CD4-positive, alpha-beta T cell treated with Interleukin-15 for 1 hour (primary cell): ENCODE data around the gene JUNB.
"Not testable (repeated sequence)": the region's sequence is repeated elsewhere in the genome, so short reads cannot be mapped to it uniquely, and the experiment has no call there.

Source experiments
- DNase-seq: peaks from one replicate; pipeline ENCODE4 v3.0.0-alpha.2; 2020

JUNB gene

DNA sequence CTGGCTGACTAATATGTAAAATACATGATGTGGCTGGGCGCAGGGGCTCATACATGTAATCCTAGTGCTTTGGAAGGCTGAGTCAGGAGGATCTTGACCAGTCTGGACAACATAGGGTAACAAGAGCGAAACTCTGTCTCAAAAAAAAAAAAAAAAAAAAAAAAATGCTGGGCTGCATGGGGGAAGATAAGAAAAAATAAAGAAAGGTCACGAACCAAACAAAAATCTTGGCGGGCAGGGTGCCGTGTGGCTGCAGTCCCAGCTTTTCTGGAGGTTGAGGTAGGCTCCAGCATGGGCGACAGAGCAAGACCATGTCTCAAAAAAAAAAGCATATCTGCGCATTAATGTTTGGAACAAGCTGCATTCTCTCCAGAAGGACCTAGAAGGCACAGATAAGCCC lies 23.8 kb downstream of the JUNB start:
- DNase-seq = no peak

DNA sequence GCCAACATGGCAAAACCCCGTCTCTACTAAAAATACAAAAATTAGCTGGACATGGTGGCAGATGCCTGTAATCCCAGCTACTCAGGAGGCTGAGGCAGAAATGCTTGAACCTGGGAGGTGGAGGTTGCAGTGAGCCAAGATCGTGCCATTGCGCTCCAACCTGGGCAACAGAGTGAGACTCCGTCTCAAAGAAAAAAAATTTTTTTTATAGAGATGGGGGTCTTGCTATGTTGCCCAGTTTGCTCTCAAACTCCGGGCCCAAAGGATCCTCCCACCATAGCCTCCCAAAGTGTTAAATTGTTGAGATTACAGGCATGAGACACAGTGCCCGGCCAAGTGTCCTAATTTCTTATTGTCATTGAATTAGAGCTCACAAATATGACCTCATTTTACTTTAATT lies 25.9 kb downstream of the JUNB start:
- not testable (repeated sequence) for DNase-seq

DNA sequence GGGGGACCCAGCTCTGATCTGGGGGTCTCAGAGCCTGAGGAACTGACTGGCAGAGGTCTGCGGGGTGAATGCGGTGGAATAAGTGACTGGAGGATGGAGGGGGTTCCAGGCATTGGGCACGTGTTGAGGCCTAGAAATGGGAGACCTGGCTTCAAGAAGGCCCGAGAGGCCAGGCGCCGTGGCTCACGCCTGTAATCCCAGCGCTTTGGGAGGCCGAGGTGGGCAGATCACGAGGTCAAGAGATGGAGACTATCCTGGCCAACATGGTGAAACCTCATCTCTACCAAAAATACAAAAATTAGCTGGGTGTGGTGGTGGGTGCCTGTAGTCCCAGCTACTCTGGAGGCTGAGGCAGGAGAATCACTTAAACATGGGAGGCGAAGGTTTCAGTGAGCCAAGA lies 26.5 kb downstream of the JUNB start:
- DNase-seq = not testable (repeated sequence)

DNA sequence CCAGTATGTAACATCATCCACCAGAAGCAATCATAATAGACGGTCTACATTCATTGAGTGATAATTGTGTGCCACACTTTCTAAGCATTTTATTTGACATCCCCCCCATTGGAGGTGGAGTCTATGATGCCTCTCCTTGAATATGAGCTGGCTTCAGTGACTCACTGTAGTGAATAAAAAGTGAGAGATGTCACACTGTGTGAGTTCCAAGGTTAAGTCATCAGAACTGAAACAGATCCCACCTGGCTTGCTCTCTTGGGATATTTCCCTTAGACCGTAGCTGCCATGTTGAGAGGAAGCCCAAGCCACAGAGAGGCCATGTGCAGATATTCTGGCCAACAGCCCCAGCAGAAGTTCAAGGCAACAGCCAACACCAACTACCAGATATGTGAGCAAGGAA lies 30.5 kb downstream of the JUNB start:
- DNase-seq = no peak

DNA sequence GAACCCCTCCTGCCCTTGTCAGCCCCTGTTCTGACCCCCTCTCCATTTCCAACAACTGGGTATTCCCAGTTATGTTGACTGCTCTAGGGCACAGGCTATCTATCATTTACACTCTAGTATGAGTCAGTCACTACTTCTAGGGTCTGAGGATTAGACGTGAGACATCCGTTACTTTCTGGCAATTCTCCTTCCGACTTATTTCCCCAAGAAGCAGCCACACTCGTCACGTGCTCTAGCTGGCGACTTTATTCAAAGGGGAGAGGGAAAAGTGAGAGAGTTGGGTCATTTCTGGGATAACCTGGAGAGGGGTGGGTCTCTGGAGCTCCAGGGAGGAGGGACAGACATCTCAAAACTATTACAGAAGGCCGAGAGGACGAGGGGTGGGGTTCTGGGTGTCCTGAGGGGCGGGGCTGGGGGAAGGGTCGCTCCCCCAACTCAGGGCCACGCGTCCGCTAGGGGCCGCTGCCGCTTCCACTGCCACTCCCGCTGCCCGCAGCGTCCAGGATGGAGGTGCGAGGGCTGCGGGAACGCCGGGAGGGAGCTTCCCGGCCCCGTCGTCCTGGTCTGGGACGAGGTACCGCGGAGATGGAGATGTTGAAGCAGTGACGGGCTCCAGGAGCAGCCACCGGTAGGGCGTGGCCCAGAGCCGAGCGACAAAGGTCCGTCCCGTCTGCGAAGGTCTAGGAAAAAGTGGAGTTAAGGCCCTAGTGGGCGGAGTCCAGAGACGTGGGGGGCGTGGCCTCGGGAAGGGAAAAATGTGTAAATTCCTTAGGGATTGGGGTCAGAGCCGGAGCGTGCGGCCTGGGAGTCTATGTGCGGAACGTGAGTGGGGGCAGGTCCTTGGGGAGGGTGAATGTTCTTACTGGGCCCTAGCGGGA lies 34.2 kb downstream of the JUNB start:
- DNase-seq = no peak

DNA sequence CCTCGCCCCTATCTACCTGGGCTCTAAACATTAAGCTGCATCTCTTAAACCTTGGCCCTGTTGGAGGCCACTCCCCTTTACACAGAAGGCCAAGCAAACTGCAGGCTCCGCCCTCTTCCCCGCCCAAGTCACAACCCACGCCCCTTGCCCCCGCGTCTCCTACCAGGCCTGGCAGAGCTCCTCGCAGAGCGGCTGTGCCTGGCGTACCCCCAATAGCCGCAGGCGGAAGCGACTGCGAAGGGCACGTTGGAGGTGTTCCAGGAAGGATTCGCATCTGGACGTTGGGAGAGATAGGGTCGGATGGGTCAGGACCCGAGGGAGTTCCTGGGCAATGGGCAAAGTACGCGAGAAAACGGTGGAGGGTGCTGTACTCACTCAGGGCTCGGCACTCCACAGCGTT lies 37.2 kb downstream of the JUNB start:
- no peak for DNase-seq

DNA sequence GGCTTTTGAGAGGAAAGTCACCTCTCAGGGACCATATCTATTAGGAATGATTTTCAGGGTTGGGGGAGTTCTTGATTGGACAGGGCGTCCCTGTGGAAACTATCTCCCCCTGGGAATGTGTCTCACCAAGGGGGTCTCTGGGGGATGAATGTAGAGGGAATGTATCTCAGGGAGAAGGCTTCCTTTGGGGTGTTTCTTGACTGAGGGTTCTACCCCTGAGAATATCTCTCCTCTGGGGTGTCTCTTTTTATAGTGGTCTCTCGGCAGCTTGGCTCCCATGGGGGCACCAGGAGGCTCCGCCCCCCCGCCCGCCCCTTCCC lies 42.1 kb downstream of the JUNB start:
- DNase-seq = no peak

DNA sequence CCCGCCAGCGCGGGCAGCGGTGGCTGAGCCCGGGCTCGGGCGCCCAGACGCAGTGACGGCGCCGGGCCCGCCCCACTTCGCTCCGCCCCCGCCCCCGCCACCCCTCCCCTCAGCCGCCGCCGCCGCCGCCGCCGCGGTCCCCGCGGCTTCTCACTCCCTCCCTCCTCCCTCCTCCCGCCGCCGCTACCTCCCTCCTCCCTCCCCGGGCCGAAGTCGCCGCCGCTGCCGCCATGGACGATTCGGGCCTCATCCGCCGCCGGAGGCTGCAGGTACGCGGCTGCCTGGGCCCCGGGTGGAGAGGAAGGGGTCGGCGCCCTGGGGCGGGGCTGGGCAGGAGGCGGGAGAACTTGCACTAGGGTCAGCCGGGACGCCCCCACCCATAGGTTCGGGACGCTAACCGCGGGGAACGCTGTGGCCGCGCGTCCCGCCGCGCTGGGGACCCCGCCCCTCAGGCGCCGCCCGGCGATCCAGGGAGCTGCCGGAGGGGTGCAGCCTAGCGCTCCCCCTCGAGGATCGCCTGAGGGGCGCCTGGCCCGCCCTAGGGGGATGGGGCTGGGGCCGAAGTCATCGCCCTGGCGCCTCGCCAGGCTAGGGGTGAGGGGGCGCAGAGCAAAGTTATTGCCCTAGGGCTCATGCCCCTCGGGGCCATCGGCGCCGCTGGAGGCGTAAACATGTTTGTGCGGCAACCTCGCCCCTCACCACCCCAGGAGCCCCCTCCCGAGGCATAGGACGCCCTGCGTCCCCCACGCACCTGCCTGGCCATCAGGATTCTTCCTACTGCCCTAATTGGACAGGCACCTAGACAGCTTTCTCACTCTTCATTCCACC lies 42.7 kb downstream of the JUNB start:
- DNase-seq = peak; percentile 44

DNA sequence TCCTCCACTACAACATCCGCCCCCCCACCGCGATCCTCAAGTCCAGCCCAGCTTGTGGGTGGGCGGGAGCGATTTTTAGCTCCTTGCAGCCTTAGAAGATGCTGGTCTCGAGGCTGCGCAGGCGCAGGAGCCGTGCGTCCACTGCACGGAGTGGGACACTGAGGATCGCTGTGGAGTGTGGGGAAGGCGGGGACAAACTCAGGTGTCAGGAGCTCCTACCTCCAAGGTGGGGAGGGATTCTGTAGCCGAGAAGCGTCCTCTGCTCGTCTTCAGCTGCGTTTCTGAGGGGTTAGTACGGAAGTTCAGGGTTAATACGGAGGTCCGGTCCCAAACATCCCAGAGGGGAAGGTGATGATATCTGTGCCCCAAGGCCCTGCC lies 43.3 kb downstream of the JUNB start, which contains the start of gene RTBDN:
Gene RTBDN, minus strand, starts transcription at position 14 of the 378 bp plus-strand sequence. CDS start 4,600 bp downstream, outside the sequence.
- no peak for DNase-seq

DNA sequence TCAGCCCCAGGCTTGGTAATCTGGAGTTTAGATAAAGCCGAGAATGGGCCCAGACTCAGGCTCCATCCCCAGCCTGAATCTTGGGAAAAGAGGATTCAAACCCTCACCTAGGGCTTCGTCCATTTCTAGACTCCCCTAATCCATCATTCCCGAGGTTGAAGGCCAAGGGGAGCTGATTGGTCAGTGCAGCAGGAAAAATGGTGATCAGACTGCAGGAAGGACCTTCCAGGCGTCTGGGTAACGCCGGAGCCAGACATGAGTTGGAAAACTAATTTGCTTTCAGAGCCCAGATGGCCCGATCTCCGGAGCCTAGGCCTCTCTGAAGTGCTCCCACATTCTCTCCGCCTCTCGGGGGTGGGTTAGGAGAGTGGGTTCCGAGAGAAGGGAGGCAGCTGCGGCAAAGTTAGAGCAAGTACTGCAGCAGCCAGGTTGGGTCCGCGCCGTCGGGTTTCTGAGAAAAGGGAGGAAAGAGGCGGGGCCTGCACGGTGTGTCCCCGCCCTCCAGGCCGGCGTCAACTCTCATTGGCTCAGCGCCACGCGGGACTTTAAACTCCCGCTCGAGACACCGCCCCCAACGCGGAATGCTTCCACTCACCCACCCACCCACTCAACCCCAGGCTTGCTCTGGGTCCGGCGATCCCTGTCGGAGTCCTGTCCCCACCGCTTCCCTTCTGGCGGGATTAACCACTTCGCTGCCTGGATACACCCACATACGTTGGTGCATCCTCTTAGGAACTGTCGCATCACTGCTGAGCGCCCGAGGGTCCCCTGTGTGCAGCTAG lies 43.9 kb downstream of the JUNB start:
- no peak for DNase-seq

DNA sequence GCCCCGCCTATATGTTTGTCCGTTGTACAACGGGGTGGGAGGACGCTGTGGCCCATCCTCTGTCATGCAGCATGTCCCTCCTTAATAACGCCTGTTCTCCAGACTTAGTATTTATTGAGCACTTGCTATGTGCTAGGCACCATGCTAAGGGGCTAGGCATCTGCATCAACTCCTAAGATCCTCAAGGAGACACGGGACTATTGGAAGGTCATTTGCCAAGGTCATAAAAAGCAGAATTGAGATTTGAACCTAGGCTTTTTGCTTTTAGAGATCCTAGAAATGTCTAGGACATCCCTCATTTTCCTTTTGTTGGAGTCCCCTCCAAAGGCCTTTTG lies 45.2 kb downstream of the JUNB start:
- DNase-seq = no peak

DNA sequence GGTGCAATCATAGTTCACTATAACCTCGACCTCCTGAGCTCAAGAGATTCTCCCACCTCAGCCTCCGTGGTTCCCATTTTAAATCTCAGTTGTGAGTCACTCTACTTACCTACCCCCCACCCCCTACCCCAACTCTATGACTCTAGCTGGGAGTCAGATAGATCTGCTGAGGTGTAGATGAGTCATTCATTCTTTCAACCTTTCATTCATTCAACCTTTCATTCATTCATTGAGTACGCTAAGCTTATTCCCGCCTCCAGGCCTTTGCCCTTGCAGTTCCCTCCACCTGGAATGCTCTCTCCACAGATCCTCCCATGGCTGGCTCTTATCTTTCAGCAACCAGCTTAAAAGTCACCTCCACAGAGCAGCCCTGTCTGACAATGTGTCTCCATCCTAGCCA lies 45.9 kb downstream of the JUNB start:
- no peak for DNase-seq

DNA sequence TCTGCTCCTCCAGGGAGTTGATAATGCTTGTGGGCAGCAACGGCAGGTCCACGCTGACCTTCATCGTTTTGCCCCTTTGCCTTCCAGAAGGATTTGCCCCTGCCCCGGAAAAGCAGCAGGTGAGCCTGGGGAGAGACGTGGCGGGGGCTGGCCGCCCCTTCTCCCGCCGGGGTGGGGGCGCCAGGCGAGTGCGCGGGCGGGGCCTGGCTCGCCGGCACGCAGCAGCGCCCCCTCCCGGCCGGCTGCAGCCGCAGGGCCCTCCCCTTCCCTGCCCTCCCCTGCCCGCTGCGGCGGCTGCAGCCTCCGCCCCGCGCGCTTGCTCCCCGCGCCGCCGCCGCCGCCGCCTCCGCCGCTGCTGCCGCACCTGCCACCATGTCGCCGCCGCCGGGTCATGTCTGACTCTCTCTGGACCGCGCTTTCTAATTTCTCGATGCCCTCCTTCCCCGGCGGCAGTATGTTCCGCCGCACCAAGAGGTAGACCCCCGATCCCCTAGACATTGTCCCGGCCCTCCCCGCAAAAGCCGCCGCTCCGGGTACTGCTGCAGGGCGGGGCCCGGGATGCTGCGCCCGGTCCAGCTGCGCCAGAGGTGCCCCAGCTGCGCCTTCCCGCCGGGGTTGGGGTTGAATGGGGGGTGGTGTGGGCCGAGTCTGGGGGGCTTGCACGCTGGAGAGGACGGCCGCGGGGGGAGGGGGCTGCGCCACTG lies 47.0 kb downstream of the JUNB start, which contains the start of gene MAST1:
Gene MAST1, plus strand, starts transcription at position 334 of the 704 bp plus-strand sequence. Its CDS starts 58 bp downstream, at position 392.
- peak; percentile 32 for DNase-seq

DNA sequence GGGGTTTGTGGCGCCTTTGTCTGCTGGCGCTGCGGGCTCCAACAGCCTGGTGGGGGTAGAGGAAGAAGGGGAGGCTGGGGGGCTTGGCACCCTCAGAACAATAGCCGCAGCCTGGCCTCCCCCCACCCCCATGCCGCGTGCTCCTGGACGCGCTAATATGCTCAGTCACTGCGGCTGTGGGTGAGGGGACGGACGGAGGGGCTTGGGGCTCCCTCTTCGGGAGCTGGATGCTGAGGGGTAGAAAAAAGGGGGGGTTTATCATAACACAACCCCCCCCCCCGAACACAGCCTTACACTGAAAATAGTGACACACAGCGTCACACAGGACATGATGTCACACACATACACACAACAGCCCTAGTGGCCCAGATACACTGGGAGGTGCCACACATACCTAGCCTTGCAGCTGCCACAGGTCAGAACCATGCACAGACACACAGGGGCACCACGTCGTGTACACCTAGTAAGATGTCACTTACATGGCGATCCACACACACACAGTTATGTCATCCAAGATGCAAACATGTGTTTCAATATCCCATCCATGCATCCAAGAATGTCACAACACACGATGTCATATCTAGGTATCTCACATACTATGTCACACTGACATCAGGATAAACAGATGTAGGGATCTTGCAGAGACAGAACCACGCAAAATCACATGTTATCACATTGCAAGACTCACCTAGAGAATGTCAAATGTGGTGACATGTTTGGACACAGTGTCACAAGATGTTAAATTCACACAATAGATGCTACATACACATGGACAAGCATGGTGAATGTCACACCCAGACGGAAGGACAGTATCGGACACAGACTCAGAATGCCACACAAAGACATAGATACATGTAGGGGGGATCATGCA lies 47.8 kb downstream of the JUNB start:
- peak; percentile 28 for DNase-seq

DNA sequence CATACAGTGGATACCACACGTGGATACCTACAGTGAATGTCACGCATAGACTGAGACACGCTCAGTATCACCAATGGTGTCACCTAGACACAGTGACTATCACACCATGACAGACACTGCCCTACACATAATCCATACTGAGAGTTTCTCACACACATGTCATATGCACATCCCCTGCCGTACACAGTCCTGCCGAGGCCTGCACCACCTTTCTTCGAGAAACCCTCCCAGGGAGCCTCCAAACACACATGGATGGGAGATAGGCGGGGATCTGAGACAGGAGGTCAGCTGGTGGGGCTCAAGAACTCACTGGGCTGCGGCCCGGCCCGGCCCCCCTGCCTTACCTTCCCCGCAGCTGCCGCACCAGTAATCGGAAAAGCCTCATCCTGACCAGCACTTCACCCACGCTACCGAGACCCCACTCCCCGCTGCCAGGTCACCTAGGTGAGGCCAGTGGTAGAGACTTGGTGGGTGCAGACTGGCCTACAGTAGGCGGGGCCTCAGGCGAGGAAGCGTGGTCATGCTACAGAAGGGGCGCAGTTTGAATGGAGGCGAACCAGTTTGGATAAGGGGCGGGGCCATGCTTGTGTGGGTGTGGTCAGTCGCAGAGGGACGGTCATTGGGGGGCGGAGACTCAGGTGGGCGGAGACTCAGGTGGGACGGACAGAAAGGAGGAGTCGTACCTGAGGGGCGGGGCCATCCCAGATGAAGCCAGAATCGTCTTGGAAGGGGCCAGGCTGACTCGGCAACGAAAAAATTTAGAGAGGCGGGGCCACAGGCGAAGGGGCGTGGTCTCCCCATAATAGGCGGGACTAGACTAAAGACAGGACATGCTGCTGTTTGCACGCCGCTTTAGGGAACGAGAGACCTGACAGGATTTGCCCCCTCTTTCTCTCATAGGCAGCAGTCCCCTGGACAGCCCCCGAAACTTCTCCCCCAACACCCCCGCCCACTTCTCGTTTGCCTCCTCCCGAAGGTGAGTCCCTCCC lies 49.1 kb downstream of the JUNB start:
- peak; percentile 31 for DNase-seq

DNA sequence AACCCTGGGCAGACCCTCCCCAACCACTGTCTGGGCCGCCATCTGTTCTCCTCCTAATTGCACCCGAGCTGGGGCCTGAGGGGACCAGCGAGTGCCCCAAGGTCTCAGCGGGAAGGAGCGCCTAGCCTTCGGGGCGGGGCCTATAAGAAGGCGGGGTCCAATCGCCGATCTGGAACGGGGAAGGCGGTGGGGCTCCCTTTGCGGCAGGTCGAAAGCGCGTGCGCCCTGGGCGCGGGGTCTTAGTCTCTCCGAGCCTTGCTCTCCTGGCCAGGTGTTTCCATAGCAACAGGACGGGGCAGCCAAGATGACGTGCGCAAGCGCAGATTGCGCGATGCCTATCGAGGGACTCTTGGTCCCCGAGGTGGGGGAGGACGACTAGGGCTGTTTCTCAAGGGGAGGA lies 49.8 kb downstream of the JUNB start:
- peak; percentile 21 for DNase-seq

DNA sequence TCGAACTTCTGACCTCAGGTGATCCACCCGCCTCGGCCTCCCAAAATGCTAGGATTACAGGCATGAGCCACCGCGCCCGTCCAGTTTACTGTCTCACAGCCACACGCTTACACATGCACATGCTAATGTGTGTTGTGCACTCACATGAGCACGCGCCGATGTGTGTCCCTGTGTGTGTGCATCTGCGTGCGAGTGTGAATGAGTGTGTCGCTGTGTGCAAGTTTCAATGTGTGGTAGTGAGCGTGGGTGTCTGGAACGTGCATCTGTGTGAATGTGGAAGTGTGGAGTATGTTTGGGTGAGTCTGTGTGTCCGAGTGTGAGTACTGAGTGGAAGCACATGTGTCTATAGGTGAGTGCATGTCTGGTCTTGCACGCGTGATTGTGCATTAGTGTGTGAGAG lies 51.2 kb downstream of the JUNB start:
- no peak for DNase-seq
